ENCODE results near the gene IQCM.

Gene IQCM

GRCh38 chr4:149328161-149328560, 487.5 kb downstream of the IQCM start:
- H3K27me3 ChIP-seq (ENCODE audit: control insufficient read depth in 1 of 2, insufficient read depth in 2 of 2, low read length in 2 of 2): no peaks in the 10 kb centered on the region
- H3K9ac ChIP-seq (ENCODE audit: low read length in 2 of 2): no peak overlapping the region
- no peak overlapping the region for H3K27ac ChIP-seq (ENCODE audit: low read length)
- no peak overlapping the region for H3K4me3 ChIP-seq (ENCODE audit: low read length in 2 of 2)
- no peaks in the 10 kb centered on the region for H3K36me3 ChIP-seq (ENCODE audit: control insufficient read depth in 2 of 2, insufficient read depth in 2 of 2, low read length in 2 of 2)
- H3K4me1 ChIP-seq (ENCODE audit: control insufficient read depth, insufficient read depth, low read length): no peaks in the 10 kb centered on the region
- no peaks in the 10 kb centered on the region for H3K9me3 ChIP-seq (ENCODE audit: control insufficient read depth in 2 of 2, low read length in 2 of 2)

- no peaks in the 10 kb centered on the region for H3K27me3 ChIP-seq (ENCODE audit: control insufficient read depth in 1 of 2, insufficient read depth in 2 of 2, low read length in 2 of 2)
- no peaks in the 10 kb centered on the region for H3K9me3 ChIP-seq (ENCODE audit: control insufficient read depth in 2 of 2, low read length in 2 of 2)
- H3K4me3 ChIP-seq (ENCODE audit: low read length in 2 of 2): no peak overlapping the region
- no peaks in the 10 kb centered on the region for H3K4me1 ChIP-seq (ENCODE audit: control insufficient read depth, insufficient read depth, low read length)
- H3K36me3 ChIP-seq (ENCODE audit: control insufficient read depth in 2 of 2, insufficient read depth in 2 of 2, low read length in 2 of 2): no peaks in the 10 kb centered on the region
- no peak overlapping the region for H3K9ac ChIP-seq (ENCODE audit: low read length in 2 of 2)
- no peak overlapping the region for H3K27ac ChIP-seq (ENCODE audit: low read length)
Observed at GRCh38 chr4:149322203-149322602, 493.4 kb downstream of the IQCM start.

GRCh38 chr4:149321438-149321837, 494.2 kb downstream of the IQCM start:
- Histone ChIP-seq H3K4me1 (ENCODE audit: control insufficient read depth, insufficient read depth, low read length) (no peaks in the 10 kb centered on the region), H3K36me3 (ENCODE audit: control insufficient read depth in 2 of 2, insufficient read depth in 2 of 2, low read length in 2 of 2) (no peaks in the 10 kb centered on the region), H3K9ac (ENCODE audit: low read length in 2 of 2) (no peak overlapping the region), H3K27me3 (ENCODE audit: control insufficient read depth in 1 of 2, insufficient read depth in 2 of 2, low read length in 2 of 2) (no peaks in the 10 kb centered on the region), H3K27ac (ENCODE audit: low read length) (no peak overlapping the region), H3K4me3 (ENCODE audit: low read length in 2 of 2) (no peak overlapping the region), H3K9me3 (ENCODE audit: control insufficient read depth in 2 of 2, low read length in 2 of 2) (no peaks in the 10 kb centered on the region)

- no peaks in the 10 kb centered on the region for H3K36me3 ChIP-seq (ENCODE audit: control insufficient read depth in 2 of 2, insufficient read depth in 2 of 2, low read length in 2 of 2)
- H3K9ac ChIP-seq (ENCODE audit: low read length in 2 of 2): no peak overlapping the region
- H3K9me3 ChIP-seq (ENCODE audit: control insufficient read depth in 2 of 2, low read length in 2 of 2): no peaks in the 10 kb centered on the region
- H3K27ac ChIP-seq (ENCODE audit: low read length): no peak overlapping the region
- no peaks in the 10 kb centered on the region for H3K27me3 ChIP-seq (ENCODE audit: control insufficient read depth in 1 of 2, insufficient read depth in 2 of 2, low read length in 2 of 2)
- no peak overlapping the region for H3K4me3 ChIP-seq (ENCODE audit: low read length in 2 of 2)
- no peaks in the 10 kb centered on the region for H3K4me1 ChIP-seq (ENCODE audit: control insufficient read depth, insufficient read depth, low read length)
Observed at GRCh38 chr4:149311076-149311475, 504.6 kb downstream of the IQCM start.

GRCh38 chr4:149306537-149306936, 509.1 kb downstream of the IQCM start:
- no peaks in the 10 kb centered on the region for H3K27me3 ChIP-seq (ENCODE audit: control insufficient read depth in 1 of 2, insufficient read depth in 2 of 2, low read length in 2 of 2)
- no peak overlapping the region for H3K4me3 ChIP-seq (ENCODE audit: low read length in 2 of 2)
- no peaks in the 10 kb centered on the region for H3K36me3 ChIP-seq (ENCODE audit: control insufficient read depth in 2 of 2, insufficient read depth in 2 of 2, low read length in 2 of 2)
- H3K4me1 ChIP-seq (ENCODE audit: control insufficient read depth, insufficient read depth, low read length): no peaks in the 10 kb centered on the region
- H3K9ac ChIP-seq (ENCODE audit: low read length in 2 of 2): no peak overlapping the region
- no peak overlapping the region for H3K27ac ChIP-seq (ENCODE audit: low read length)
- H3K9me3 ChIP-seq (ENCODE audit: control insufficient read depth in 2 of 2, low read length in 2 of 2): no peaks in the 10 kb centered on the region
